Astrocyte (in vitro differentiated cells and primary cell): ENCODE data around the gene STEAP4.

Experiments used
- CTCF ChIP-seq: IDR thresholded peaks from 2 replicates; pipeline ENCODE4 v1.5.1; 2011; ENCODE audit warnings: low read depth, mild to moderate bottlenecking, inconsistent platforms, low read length, moderate library complexity; ENCODE audit not compliant: insufficient read depth
- EZH2 ChIP-seq: IDR thresholded peaks from 2 replicates; pipeline ENCODE4 v1.6.1; 2012; ENCODE audit warnings: mild to moderate bottlenecking, low read length, inconsistent platforms; ENCODE audit not compliant: insufficient read depth

DNA sequence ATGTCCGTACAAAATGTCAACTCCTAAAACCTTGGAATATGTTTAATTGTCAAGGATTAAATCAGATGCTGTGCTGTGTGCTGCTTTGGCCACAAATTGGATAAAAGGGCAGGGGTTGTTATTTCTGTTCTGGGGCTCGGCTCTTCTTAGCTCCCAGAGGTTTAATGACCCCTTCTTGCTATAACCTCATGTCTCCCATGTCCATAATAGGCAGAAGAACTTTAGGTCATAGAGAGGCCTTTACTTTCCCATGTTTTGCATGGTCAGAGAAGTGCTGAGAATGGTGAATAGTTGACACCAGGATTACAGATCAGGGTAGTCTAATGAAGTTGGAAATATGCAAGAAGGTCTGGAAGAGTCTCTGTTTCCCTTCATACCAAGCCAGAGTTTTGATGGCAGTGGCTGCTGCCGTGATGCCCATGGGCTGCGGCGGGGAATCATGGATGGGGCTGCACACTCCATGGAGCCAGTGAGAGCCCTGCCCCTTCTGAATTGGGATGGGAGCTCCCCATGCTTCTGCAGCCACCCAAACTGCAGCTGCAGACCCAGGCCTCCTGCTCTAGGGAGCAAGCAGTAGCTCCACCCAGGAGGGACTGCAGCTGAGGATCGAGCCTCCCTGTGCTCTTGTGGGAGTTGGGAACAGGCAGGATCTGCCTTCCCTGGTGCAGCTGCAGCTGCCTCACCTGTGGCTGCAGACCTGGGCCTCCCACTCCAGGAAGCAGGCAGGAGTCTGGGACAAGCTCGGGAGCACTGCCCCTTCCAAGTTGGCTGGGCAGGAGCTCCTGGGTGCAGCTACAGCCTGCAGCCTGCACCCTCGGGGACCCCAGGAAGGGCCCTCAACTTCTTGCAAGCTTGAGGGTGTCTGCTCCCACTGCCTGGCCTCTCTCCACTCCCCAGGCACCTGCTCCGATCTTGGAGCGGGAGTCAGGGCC is 23.1 kb upstream of the STEAP4 start:
- TF ChIP-seq CTCF (no peak), EZH2 (no peak)
